Epithelial cell of proximal tubule (primary cell): ENCODE measurements around the gene PIGQ. TPM values are rescaled to one million over a fixed set of nuclear protein-coding genes. Genes with fewer than 3 reads are reported as not detected.

Experiments used
- DNase-seq: peaks from one replicate; pipeline ENCODE4 v3.0.0-alpha.2; 2011; ENCODE audit warnings: low read depth
- H3K4me3 ChIP-seq: 2 replicates; pipeline ENCODE4 v1.5.1; 2011; ENCODE audit warnings: low read depth, mild to moderate bottlenecking, low read length
- total RNA-seq: library from RNA; depleted of rRNA; stranded (reverse); fragments of >200 nt; gene quantifications from 2 replicates; pipeline ENCODE4 v1.2.3, GENCODE V29; 2015
- TF ChIP-seq, protein P1 (sequence below): conservative IDR thresholded peaks from 2 replicates; pipeline ENCODE4 v1.5.1; 2012; ENCODE audit warnings: low read depth, mild to moderate bottlenecking, low read length

The PIGQ gene
- total RNA-seq = 45.3 and 60.9 TPM in 2 replicates

DNA sequence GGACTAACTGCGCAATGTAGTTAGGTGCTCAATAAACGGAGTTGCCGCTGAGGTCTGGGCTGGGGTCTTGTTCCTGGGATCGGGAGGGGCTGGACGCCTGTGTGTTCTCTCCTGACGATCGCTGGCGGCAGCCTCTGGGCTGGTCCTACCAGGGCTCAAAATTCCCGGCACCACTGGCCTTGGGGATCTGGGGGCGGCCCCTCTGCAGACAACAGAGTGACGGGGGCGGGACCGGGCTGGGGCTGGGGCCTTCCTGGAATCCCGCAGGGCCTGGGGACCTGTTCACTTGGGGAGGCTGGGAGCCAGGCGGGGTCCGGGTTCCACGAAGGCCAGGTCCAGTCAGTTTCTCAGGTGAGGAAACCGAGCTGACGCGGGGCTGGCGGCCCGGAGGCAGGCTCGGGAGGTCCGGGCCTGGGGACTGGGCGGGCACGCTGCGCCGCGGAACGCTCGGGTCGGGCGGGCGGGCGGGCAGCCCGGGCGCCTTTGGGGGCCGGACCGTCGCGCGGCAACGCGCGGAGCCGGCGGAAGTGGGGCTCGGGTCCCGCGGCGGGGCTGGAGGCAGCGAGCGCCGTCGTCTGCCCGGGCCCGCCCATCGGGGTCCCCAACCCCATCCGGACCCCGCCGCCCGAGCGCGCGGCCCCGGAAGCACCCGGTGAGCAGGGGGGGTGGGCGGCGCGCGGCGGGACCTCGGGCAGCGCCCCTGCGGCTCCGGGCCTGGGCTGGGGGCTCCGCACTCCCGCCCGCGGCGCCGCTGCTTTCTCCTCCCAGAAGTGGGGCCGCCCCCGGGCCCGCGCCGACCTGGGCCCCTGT, at the start of gene PIGQ:
Gene PIGQ, plus strand, starts transcription at position 524 of the 810 bp plus-strand sequence. CDS start 4,107 bp downstream, outside the sequence.
- no peak for DNase-seq
- TF ChIP-seq, protein P1, sequence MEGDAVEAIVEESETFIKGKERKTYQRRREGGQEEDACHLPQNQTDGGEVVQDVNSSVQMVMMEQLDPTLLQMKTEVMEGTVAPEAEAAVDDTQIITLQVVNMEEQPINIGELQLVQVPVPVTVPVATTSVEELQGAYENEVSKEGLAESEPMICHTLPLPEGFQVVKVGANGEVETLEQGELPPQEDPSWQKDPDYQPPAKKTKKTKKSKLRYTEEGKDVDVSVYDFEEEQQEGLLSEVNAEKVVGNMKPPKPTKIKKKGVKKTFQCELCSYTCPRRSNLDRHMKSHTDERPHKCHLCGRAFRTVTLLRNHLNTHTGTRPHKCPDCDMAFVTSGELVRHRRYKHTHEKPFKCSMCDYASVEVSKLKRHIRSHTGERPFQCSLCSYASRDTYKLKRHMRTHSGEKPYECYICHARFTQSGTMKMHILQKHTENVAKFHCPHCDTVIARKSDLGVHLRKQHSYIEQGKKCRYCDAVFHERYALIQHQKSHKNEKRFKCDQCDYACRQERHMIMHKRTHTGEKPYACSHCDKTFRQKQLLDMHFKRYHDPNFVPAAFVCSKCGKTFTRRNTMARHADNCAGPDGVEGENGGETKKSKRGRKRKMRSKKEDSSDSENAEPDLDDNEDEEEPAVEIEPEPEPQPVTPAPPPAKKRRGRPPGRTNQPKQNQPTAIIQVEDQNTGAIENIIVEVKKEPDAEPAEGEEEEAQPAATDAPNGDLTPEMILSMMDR = no peak
- H3K4me3 ChIP-seq = peak within 1 kb of the TSS; percentile 92

GRCh38 chr16:520847-521246, 48.9 kb upstream of the PIGQ start:
- TF ChIP-seq, protein P1 = no peak
- no peak for DNase-seq
- no peak overlapping the region for H3K4me3 ChIP-seq

GRCh38 chr16:521381-522210, 48.2 kb upstream of the PIGQ start:
- TF ChIP-seq, protein P1 = no peak
- H3K4me3 ChIP-seq = no peak overlapping the region
- no peak for DNase-seq

GRCh38 chr16:522320-523096, 47.3 kb upstream of the PIGQ start:
- no peak overlapping the region for H3K4me3 ChIP-seq
- DNase-seq = no peak
- TF ChIP-seq, protein P1 = no peak

GRCh38 chr16:523097-523741, 46.5 kb upstream of the PIGQ start:
- H3K4me3 ChIP-seq = no peak overlapping the region
- TF ChIP-seq, protein P1 = no peak
- DNase-seq = no peak
